SH-SY5Y (cell line): Measurements from ENCODE around the gene IER3.

ENCODE experiments used
- GATA2 ChIP-seq: IDR thresholded peaks from 2 replicates; pipeline ENCODE4 v1.6.1; 2011; ENCODE audit warnings: mild to moderate bottlenecking, low read depth, low read length
- GATA3 ChIP-seq: IDR thresholded peaks from 2 replicates; pipeline ENCODE4 v1.6.1; 2011; ENCODE audit warnings: low read depth, mild to moderate bottlenecking, low read length, moderate library complexity

GRCh38 chr6:30741789-30742315, 2.5 kb downstream of the IER3 start:
- no peak for TF ChIP-seq GATA2
- no peak for TF ChIP-seq GATA3
